ENCODE data around the gene CPT1A.

DNA sequence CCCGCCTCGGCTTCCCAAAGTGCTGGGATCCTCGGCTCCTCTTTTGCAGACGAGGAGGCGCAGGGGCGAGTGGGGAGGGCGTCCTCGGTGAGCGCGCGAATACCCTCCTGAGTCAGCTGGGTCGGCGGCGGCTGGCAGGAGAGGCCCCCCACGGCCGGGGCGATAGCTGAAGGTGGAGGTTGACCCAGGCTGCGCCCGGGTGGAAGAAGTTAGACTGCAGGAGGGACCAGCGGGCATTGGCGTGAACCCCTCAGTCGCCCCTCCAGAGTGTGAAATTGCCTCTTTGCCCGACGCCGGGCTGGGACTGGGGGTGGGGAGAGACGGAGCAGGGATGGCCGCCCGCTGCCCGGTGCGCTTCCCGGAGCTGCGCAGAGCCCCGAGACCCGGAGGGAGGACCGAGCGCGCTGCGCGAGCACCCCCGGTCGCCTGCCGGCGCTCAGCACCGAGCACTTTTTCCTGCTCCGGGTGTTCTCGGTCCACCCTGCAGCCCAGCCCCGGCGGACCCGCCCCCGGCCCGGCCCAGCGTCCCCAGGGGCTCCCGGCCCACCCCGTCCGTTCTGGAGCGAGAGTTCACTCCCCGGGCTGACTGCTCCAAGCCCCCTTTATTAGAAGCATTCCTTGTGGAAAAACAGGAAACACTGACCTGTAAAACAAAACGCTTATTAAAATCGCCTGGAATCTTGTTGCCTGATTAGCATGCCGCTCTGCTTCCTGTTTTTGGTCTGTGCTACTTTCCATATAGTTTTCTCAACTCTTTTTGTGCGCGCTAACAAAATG, 13.7 kb upstream of the CPT1A start:
- TF ChIP-seq, protein P1, sequence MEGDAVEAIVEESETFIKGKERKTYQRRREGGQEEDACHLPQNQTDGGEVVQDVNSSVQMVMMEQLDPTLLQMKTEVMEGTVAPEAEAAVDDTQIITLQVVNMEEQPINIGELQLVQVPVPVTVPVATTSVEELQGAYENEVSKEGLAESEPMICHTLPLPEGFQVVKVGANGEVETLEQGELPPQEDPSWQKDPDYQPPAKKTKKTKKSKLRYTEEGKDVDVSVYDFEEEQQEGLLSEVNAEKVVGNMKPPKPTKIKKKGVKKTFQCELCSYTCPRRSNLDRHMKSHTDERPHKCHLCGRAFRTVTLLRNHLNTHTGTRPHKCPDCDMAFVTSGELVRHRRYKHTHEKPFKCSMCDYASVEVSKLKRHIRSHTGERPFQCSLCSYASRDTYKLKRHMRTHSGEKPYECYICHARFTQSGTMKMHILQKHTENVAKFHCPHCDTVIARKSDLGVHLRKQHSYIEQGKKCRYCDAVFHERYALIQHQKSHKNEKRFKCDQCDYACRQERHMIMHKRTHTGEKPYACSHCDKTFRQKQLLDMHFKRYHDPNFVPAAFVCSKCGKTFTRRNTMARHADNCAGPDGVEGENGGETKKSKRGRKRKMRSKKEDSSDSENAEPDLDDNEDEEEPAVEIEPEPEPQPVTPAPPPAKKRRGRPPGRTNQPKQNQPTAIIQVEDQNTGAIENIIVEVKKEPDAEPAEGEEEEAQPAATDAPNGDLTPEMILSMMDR (conservative IDR thresholded peaks at IDR 0.05): no peak
- TF ChIP-seq EZH2 (IDR thresholded peaks at IDR 0.05; ENCODE audit: low read depth): no peak

Measured in PC-9 (cell line).